Fibroblast of upper back skin (primary cell): ENCODE measurements around the gene MIGA2.
"Not testable (repeated sequence)": the region's sequence is repeated elsewhere in the genome, so short reads cannot be mapped to it uniquely, and the experiment has no call there.

Experiments
- DNase-seq: peaks from one replicate; pipeline ENCODE4 v3.0.0-alpha.2; 2013

MIGA2 gene

GRCh38 chr9:129102791-129103594, 66.6 kb downstream of the MIGA2 start:
- peak; percentile 41 for DNase-seq

GRCh38 chr9:129103595-129103965, 67.2 kb downstream of the MIGA2 start:
- DNase-seq: no peak

- DNase-seq: no peak
These were observed 67.6 kb downstream of the MIGA2 start for GRCh38 chr9:129104051-129104450.

DNA sequence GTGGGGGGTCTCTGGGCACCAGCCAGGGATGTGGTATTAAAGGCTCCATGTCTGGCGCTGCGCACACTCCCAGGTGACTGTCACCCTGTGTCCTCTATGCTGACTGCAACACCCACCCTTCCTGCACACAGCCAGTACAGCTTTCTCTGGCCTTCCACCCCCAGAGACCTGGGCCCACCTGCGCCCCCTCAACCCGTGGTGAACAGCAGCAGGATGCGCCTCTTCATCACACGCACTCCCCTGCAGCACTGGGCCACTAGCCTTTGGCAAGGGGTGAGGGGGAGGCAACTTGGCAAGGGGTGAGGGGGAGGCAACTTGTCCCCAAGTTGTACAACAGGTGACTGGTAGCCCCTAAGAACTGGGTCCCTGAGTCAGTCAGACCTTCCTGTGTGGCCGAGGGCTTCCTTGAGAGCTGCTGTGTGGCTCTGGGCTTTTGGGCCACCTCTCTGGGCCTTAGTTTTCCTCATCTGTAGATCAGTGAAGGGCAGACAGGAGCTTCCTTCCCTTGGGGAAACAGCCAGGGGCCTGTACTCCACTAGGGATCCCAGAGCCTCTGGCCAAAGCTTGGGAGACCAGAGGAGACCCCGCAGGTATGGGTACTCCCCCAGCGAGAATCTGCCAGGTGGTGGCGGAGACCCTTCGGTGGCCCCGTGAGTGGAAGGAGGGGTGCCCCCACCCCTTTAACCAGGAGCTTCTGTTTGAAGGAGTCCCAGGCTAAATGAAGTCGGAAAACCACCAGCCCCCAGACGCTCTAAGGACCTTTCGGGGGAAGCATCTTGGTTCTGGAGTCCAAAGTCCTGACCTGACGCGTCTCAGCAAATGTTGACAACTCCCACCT, 69.7 kb downstream of the MIGA2 start:
- no peak for DNase-seq

GRCh38 chr9:129107651-129108050, 71.2 kb downstream of the MIGA2 start:
- no peak for DNase-seq

- no peak for DNase-seq
These were observed 71.8 kb downstream of the MIGA2 start for GRCh38 chr9:129108083-129108804.

- DNase-seq: no peak
These were observed 72.5 kb downstream of the MIGA2 start for GRCh38 chr9:129108805-129109536.

DNA sequence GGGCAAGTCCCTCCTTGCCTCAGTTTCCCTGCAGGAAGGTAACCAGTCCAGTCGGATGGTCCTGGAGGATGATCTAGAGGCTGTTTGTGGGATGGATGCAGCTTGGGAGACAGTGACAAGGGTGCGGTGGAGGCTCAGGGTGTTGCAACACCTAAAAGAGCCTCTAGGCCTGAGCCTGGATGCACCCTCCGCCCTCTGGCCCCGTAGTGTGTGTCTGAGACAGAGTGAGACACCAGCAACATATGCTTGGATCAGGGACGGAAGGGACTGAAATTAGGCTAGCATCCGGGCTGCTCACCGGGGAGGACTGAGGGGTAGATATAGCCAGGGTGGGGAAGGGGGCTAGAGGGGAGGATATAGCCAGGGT, 73.1 kb downstream of the MIGA2 start:
- no peak for DNase-seq

- no peak for DNase-seq
These were observed 73.7 kb downstream of the MIGA2 start for GRCh38 chr9:129109952-129110739.

DNA sequence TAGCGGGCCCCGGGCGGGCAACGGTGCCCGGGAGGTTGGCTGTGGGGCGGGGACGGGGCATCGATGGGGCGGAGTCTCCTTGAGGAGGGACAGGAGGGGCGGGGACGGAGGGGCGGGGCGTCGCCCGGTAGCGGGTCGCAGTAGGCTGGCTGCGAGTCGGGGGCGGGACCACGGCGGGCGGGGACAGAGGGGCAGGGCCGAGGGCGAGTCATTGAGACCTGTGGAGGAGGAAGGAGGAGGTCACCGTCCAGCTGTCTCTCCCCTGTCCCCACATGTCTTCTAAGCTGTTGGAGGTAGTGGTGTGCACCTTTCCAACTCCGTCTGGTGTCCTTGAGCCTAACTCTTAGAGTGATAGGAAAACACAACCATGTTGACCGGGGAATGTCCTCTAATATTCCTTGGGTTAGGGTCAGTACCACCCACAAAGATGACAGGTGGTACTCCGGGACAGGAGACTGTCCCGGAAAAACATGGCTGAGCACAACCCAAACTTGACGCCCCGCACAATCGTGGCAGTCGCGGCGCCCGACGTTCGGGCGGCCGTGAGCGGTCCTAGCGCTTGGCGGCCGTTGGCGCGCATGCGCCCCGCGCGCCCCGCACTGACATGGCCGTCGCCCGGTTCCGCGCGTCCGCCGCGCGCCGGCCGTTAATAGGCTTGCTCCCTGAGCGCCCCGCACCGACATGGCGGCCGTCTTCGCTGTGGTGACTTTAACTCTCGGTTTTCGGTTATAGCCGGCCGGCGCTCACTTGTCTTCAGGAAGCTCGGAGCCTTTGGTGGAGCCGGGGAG, 74.5 kb downstream of the MIGA2 start, which contains the start of the genes CRAT and PTPA:
CRAT (minus strand) TSS at position 54 of the 788 bp plus-strand sequence. CDS start 284 bp downstream, outside the sequence.
PTPA (plus strand) TSS at position 676 of the 788 bp plus-strand sequence. CDS start 186 bp downstream, outside the sequence.
- peak; percentile 91 for DNase-seq

- DNase-seq: peak; percentile 42
These were observed 75.2 kb downstream of the MIGA2 start for GRCh38 chr9:129111528-129112151.

- DNase-seq: not testable (repeated sequence)
These were observed 76.1 kb downstream of the MIGA2 start for GRCh38 chr9:129112526-129112925.

DNA sequence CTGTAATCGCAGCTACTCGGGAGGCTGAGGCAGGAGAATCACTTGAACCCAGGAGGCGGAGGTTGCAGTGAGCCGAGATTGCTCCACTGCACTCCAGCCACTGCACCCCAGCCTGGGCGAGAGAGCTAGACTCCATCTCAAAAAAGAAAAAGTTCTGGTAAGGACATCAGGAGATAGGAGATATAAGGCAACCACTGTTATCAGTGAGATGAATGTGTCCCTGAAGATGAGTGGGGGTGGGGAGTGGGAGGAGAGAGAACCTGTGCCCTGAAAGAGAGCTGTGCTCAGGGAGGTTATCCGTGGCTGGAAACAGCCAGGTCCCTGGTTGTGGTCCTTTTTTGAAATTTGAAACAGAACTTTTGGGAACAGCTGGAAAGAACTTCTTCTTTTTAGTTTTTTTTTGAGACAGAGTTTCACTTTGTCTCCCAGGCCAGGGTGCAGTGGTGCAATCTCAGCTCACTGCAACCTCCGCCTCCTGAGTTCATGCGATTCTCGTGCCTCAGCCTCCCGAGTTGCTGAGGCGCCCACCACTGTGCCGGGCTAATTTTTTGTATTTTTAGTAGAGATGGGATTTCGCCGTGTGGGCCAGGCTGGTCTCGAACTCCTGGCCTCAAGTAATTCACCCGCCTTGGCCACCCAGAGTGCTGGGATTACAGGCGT, 77.3 kb downstream of the MIGA2 start:
- DNase-seq: no peak

DNA sequence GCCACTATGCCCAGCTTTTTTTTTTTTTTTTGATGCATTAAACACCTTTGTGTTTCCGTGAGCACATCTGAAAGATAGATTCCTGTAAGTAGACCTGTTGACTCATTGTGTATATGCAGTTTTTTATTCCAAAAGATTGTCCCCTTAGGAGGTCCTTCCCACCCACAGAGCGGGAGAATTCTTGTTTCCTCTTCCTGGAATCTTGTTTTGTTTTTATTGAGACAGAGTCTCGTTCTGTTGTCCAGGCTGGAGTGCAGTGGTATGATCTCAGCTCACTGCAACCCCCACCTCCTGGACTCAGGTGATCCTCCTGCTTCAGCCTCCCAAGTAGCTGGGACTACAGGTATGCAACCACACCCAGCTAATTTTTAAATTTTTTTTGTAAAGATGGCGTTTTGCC, 82.4 kb downstream of the MIGA2 start:
- no peak for DNase-seq

GRCh38 chr9:129121483-129121882, 85.1 kb downstream of the MIGA2 start:
- DNase-seq: peak; percentile 14
